GM23248 (cell line): ENCODE measurements around the gene IGF2BP3.

Source experiments
- EZH2 ChIP-seq: fragments of 200-600 bp; sonication (generic); IDR thresholded peaks from 2 replicates; pipeline ENCODE4 v1.6.1; 2018; ENCODE audit warnings: antibody characterized with exemption, mild to moderate bottlenecking; ENCODE audit not compliant: insufficient read depth, poor library complexity, severe bottlenecking
- EZH2phosphoT487 ChIP-seq: fragments of 200-600 bp; sonication (generic); IDR thresholded peaks from 2 replicates; pipeline ENCODE4 v1.6.1; 2018; ENCODE audit warnings: antibody characterized with exemption, moderate library complexity, mild to moderate bottlenecking, low read depth; ENCODE audit not compliant: insufficient read depth

- TF ChIP-seq EZH2phosphoT487 (no peak), EZH2 (no peak)
Observed at GRCh38 chr7:23343102-23343501, 127.2 kb downstream of the IGF2BP3 start.
